Midbrain (tissue), 1 donor: Measurements from ENCODE around the gene CALU.

Experiments used
- DNase-seq: peaks from one replicate; lab custom pipeline; 2025; lab: John Stamatoyannopoulos, UW

Gene CALU

GRCh38 chr7:128788446-128789412 is 49.6 kb downstream of the CALU start:
- DNase-seq = no peak

DNA sequence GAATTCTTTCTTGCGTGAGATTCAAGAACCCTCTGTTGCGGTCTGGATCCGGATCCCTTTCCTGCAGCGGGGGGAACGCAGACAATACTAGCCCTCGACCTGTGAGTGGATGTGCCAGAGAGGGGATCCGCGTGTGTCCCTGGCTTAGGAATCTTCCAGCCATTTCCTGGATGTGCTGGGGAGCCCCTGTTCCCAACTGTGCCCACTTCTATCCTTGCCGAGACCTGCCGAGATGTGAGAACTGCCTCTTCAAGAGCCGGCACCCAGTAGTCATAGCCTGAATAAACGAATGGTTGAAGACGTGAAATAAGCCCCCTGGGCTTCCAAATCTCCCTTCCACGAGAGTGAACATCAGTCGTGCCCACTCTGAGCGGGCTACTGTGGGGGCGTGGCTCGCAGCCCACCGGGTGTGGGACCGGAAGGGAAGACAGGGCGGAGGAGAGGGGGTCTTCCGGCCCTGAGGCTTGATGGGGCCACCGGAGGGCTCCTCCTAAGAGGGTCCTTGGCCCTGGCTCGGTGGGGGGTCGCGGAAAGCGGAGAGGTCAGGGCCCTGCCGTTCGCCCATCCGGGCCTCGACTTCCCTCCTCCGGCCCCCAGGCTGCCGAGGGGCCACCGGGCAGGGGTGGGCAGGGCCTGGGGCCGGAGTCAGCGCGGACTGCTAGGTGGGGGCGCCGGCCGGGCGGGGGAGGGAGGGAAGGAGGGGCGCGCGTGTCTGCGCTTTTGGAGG is 51.3 kb downstream of the CALU start:
- no peak for DNase-seq

GRCh38 chr7:128791121-128791971 is 52.2 kb downstream of the CALU start, which contains the start of gene CCDC136:
CCDC136 (plus strand) TSS chr7:128791968; CDS start chr7:128792412, 444 bp downstream.
- peak; percentile 38 for DNase-seq

GRCh38 chr7:128791972-128792327 is 52.8 kb downstream of the CALU start:
- DNase-seq = no peak

- DNase-seq = no peak
Measured at GRCh38 chr7:128792471-128793180, 53.5 kb downstream of the CALU start.

DNA sequence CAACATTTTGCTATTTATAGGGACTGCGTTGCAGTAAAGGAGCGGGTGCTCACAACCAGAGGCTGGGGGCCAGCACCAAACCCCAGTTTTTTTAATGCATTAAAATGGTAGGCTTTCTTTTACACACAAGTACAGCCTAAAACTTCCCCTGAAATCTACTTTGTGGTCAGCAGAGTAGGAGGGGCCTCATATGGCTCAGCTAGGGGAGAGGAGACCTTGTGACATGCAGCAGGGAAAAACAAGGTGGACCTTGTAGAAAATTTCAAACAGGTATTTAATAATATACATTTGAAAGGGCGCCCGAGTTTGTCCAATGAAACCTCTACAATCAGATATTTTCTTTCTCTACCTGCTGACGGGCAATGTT is 54.0 kb downstream of the CALU start:
- DNase-seq = no peak

- no peak for DNase-seq
Measured at GRCh38 chr7:128794020-128794419, 54.9 kb downstream of the CALU start.

GRCh38 chr7:128794436-128794835 is 55.3 kb downstream of the CALU start:
- no peak for DNase-seq

DNA sequence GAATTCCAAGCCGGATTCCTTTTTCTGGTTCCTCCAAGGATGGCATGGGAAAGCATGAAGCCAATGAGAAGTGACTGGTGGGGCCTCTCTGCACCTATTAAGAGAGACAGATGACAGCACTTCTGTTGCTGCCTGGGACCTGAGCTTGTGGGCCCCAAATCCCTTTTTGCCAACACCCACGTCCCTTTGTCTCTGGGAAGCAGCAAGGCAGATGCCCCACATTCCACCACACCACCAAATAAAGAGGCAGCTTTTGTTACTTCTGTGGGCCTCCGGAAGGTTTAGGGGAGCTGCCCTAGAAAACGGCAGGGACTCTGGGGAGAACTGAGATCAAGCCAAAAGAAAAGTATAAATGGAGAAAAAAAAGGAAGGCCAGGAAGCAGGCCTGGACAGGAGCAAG is 56.0 kb downstream of the CALU start:
- no peak for DNase-seq

DNA sequence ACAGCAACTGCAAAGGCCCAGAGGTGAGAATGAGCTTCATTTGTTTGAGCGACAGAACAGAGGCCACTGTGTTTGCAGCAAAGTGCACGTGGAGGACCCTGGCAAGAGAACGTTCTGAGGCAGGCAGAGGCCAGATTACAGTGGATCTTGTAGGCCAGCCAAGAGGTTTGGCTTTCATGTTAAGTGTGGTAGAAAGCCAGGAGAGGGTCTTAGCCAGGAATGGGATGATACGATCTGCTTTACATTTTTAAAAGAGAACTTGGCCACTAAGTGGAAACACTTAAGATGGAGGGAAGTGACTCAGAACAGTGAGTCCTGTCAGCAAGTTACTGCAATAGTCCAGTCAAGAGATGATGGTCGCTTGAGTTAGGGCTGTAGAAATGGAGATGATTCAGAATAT is 57.2 kb downstream of the CALU start:
- no peak for DNase-seq

GRCh38 chr7:128799451-128799850 is 60.3 kb downstream of the CALU start:
- no peak for DNase-seq

- DNase-seq = no peak
Measured at GRCh38 chr7:128800567-128800966, 61.4 kb downstream of the CALU start.

GRCh38 chr7:128801003-128801402 is 61.8 kb downstream of the CALU start:
- DNase-seq = no peak

DNA sequence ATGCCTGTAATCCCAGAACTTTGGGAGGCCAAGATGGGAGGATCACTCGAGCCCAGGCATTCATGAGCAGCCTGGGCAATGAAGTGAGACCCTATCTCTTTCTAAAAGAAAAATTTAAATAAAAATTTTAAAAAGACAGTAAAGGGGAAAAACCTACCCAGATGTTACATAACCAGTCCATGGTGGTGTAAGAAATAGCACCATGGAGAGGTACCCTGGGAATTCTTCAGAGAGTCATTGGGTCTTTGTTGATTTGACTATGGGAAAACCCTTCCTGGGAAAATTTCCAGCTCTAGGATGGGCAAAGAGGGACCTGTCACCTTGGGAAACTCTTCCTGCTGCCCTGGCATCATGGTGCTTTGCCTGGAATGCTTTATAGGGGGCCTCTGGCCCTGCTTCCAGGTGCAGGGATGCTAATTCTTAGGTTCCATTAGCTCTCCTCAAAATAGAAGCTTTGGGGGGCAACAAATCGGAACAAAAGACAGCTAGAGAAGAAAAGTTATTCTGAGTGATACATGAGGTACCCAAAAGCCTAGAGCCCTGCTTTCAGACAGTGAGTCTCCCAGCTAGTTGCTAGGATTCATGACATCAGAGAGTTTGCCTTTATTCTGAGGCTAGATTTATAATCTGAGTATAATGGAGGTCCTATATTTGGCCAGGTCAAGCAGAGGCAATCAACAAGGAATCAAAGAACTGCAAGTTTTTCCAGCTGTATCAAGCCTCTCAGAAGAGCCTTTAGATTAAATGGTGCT is 62.7 kb downstream of the CALU start:
- no peak for DNase-seq

GRCh38 chr7:128804484-128804883 is 65.3 kb downstream of the CALU start:
- DNase-seq = no peak

GRCh38 chr7:128805225-128805624 is 66.1 kb downstream of the CALU start:
- no peak for DNase-seq

DNA sequence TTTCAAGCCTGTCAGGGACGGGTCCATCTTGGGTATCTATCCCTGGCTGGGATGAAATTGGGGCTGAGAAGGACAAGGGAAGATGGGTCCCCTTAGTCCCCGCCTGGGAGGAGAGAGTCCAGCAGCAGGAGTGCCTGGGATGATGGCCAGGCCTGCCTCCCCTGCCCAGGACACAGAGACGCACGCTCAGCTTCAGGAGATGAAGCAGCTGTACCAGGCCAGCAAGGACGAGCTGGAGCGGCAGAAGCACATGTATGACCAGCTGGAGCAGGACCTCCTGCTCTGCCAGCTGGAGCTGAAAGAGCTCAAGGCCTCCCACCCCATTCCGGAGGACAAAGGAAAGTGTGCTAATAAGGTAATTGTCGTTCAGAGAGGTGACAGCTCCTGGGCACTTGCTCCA is 68.0 kb downstream of the CALU start:
- DNase-seq = no peak

DNA sequence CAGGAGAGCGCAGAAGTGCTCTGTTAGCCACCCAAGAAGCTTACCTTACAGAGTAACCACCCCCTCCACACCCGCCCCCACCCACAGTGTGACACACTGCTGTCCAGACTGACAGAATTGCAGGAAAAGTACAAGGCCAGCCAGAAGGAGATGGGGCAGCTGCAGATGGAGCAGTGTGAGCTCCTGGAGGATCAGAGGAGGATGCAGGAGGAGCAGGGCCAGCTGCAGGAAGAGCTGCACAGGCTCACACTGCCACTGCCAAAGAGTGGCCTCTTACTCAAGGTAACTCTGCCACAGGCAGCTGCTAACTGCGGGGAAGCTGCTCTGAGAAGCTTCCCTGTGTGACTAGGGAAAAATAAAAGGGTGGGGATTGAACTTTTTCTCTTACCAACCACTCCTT is 70.2 kb downstream of the CALU start:
- DNase-seq = no peak

DNA sequence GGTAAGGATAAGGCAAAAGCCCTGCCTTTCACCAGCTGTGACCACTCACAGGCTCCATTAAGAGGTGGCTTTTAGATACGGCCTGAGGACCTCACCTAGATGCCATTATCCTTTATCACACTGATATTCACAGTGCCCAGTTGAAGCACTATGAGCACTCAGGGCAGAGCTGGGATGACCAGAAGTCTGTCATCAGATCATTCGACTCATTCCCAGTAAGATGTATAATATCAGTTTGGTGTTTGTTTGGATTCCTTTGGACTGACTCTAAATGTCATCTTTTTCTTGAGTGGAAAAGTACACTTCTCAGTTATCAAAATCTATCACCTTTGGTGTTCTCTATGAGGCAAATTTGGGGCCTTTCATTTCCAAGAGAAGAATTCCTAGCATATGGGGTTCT is 71.3 kb downstream of the CALU start:
- DNase-seq = no peak

DNA sequence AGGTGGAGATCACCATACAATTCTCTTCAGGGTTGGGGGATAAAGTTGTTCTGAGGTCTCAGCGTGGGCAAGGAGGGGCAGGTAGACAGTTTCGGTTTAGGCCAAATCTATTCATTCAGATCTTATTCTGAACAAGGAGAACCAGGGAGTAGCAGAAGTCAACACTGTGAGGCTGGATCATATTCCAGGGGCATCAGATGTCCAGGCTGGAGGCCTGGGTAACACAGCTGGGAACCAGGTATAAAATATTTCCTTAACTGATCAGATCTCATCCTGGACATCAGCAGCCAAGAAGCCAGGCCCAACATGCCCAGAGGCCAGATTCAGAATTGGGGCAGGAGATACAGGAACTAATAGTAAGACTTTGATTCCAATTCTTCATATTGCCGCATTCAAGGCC is 71.8 kb downstream of the CALU start:
- DNase-seq = no peak
